ENCODE results near the gene DHRS7. TPM values are rescaled to one million over a fixed set of nuclear protein-coding genes. Genes with fewer than 3 reads are reported as not detected.

Gene DHRS7
- total and polyA plus RNA-seq, 4 donors: 45.5 to 91.8 (median 78.0) TPM

- no peaks in the 10 kb centered on the region for H3K9me3 ChIP-seq (ENCODE audit: control insufficient read depth in 4 of 4, insufficient read depth in 3 of 4, low read length in 3 of 4)
- H3K4me1 ChIP-seq (ENCODE audit: control insufficient read depth in 5 of 5, insufficient read depth in 5 of 5, low read length in 5 of 5): peaks cover 0 to 6% (median 0%) of the 10 kb centered on the region in 5 donors
- no peaks in the 10 kb centered on the region for H3K27me3 ChIP-seq (ENCODE audit: control insufficient read depth in 3 of 3, insufficient read depth in 3 of 3, low read length in 2 of 3)
- H3K36me3 ChIP-seq (ENCODE audit: control insufficient read depth in 4 of 4, insufficient read depth in 4 of 4, low read length in 4 of 4): no peaks in the 10 kb centered on the region
- peak overlapping the region in 1 of 2 donors; percentile 85 for H3K9ac ChIP-seq (ENCODE audit: insufficient read depth in 1 of 2, low read length in 2 of 2)
- ATAC-seq (ENCODE audit: insufficient read depth, low FRiP score) (peak; percentile 77), DNase-seq (peak in 2 of 3 donors; percentile 89)
- peak; percentile 79 for TF ChIP-seq CTCF (IDR thresholded peaks at IDR 0.05; ENCODE audit: control extremely low read depth, extremely low read depth)
- no peak overlapping the region for H3K27ac ChIP-seq (ENCODE audit: low read depth in 1 of 2, low read length in 1 of 2)
- 1% methylated on average over 5 of the region's 5 CpGs for WGBS, 2 donors
- H3K4me3 ChIP-seq: no peak overlapping the region
Observed at GRCh38 chr14:60184146-60184904, 19.1 kb upstream of the DHRS7 start.

GRCh38 chr14:60183741-60184140, 18.5 kb upstream of the DHRS7 start:
- Histone ChIP-seq H3K9ac (ENCODE audit: insufficient read depth in 1 of 2, low read length in 2 of 2) (peak overlapping the region in 1 of 2 donors; percentile 85), H3K4me1 (ENCODE audit: control insufficient read depth in 5 of 5, insufficient read depth in 5 of 5, low read length in 5 of 5) (peaks cover 0 to 6% (median 0%) of the 10 kb centered on the region in 5 donors), H3K9me3 (ENCODE audit: control insufficient read depth in 4 of 4, insufficient read depth in 3 of 4, low read length in 3 of 4) (no peaks in the 10 kb centered on the region), H3K27me3 (ENCODE audit: control insufficient read depth in 3 of 3, insufficient read depth in 3 of 3, low read length in 2 of 3) (no peaks in the 10 kb centered on the region), H3K4me3 (no peak overlapping the region), H3K27ac (ENCODE audit: low read depth in 1 of 2, low read length in 1 of 2) (no peak overlapping the region), H3K36me3 (ENCODE audit: control insufficient read depth in 4 of 4, insufficient read depth in 4 of 4, low read length in 4 of 4) (no peaks in the 10 kb centered on the region)
- WGBS, 2 donors: 31 to 34% methylated on average over 1 of the region's 1 CpG
- ATAC-seq (ENCODE audit: insufficient read depth, low FRiP score) (no peak), DNase-seq (peak in 1 of 3 donors; percentile 47)
- TF ChIP-seq CTCF (IDR thresholded peaks at IDR 0.05; ENCODE audit: control extremely low read depth, extremely low read depth): no peak

- TF ChIP-seq CTCF (IDR thresholded peaks at IDR 0.05; ENCODE audit: control extremely low read depth, extremely low read depth): no peak
- Histone ChIP-seq H3K4me1 (ENCODE audit: control insufficient read depth in 5 of 5, insufficient read depth in 5 of 5, low read length in 5 of 5) (peaks cover 0 to 6% (median 0%) of the 10 kb centered on the region in 5 donors), H3K9me3 (ENCODE audit: control insufficient read depth in 4 of 4, insufficient read depth in 3 of 4, low read length in 3 of 4) (no peaks in the 10 kb centered on the region), H3K27ac (ENCODE audit: low read depth in 1 of 2, low read length in 1 of 2) (no peak overlapping the region), H3K36me3 (ENCODE audit: control insufficient read depth in 4 of 4, insufficient read depth in 4 of 4, low read length in 4 of 4) (no peaks in the 10 kb centered on the region), H3K9ac (ENCODE audit: insufficient read depth in 1 of 2, low read length in 2 of 2) (no peak overlapping the region), H3K27me3 (ENCODE audit: control insufficient read depth in 3 of 3, insufficient read depth in 3 of 3, low read length in 2 of 3) (no peaks in the 10 kb centered on the region), H3K4me3 (no peak overlapping the region)
- 91 to 94% methylated on average over 3 of the region's 3 CpGs for WGBS, 2 donors
- DNase-seq: no peak
- ATAC-seq (ENCODE audit: insufficient read depth, low FRiP score): no peak
Observed at GRCh38 chr14:60183138-60183537, 17.9 kb upstream of the DHRS7 start.

All from lung (tissue), 12 donors.